Muscle of arm (tissue), 12 donors: Measurements from ENCODE around the gene KCNE1. TPM values are rescaled to one million over a fixed set of nuclear protein-coding genes. Genes with fewer than 3 reads are reported as not detected.
"Not testable (repeated sequence)": the region's sequence is repeated elsewhere in the genome, so short reads cannot be mapped to it uniquely, and the experiment has no call there.

Experiments used
- DNase-seq: peaks from one replicate; pipeline ENCODE4 v3.0.0-alpha.2; 2013
- polyA plus RNA-seq, 12 donors: library from polyadenylated mRNA; unstranded; fragments of 120-200 nt; gene quantifications; one replicate each; pipeline ENCODE4 v1.2.1, GENCODE V29; 2013; ENCODE audit not compliant: insufficient read length in 12 of 12

KCNE1 gene
- polyA plus RNA-seq, 12 donors = 0.19 to 1.2 (median 0.70) TPM; not detected in 3

DNA sequence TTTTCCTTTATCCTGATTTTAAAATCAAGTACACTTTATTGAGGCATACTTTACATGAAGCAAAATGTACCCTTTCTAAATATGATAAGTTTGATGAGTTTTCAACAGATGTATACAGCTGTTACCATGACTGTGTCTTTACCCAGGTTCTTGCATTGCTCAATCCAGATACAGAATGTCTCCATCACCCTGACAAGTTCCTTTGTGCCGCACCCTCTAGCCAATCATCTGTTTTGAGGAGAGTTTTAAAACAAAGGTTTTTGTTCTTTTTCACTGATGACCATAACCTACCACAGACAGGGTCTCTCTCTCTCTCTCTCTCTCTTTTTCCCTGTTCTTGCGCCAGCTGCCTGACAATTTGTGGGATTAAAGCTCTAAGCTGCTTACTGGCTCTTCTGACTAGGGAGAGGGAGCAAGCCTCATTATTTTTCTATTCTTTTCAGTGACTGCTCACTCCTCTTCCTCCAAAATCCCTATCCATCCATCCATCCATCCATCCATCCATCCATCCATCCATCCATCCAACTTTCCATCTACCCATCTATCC, 1.2 kb upstream of the KCNE1 start:
- DNase-seq = no peak

- no peak for DNase-seq
Observed at GRCh38 chr21:34511181-34511580, 829 bp downstream of the KCNE1 start.

GRCh38 chr21:34510148-34511142, 1.6 kb downstream of the KCNE1 start:
- peak; percentile 31 for DNase-seq

DNA sequence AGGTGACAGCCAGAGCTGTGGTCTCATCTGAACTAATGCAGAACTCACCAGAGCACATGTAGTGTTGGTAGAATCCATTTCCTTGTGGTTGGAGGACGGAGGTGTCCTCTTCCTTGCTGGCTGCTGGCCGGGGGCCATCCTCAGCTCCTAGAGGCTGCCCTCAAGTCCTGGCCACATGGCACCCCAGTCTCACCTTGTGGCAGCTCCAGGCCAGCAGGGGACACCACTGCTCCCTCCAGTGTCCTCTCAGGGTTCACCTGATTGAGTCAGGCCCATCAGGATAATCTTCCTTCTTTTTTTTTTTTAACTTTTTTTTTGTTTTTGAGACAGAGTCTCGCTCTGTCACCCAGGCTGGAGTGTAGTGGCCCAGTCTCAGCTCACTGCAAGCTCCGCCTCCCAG, 2.9 kb downstream of the KCNE1 start:
- no peak for DNase-seq

GRCh38 chr21:34504595-34504994, 7.4 kb downstream of the KCNE1 start:
- no peak for DNase-seq

GRCh38 chr21:34502480-34503106, 9.4 kb downstream of the KCNE1 start:
- no peak for DNase-seq

GRCh38 chr21:34501716-34502115, 10.3 kb downstream of the KCNE1 start:
- DNase-seq = no peak

GRCh38 chr21:34500191-34500590, 11.8 kb downstream of the KCNE1 start:
- DNase-seq = no peak

GRCh38 chr21:34499116-34499515, 12.9 kb downstream of the KCNE1 start:
- DNase-seq = no peak

- no peak for DNase-seq
Observed at GRCh38 chr21:34498623-34499022, 13.4 kb downstream of the KCNE1 start.

GRCh38 chr21:34483854-34484253, 28.2 kb downstream of the KCNE1 start:
- not testable (repeated sequence) for DNase-seq

DNA sequence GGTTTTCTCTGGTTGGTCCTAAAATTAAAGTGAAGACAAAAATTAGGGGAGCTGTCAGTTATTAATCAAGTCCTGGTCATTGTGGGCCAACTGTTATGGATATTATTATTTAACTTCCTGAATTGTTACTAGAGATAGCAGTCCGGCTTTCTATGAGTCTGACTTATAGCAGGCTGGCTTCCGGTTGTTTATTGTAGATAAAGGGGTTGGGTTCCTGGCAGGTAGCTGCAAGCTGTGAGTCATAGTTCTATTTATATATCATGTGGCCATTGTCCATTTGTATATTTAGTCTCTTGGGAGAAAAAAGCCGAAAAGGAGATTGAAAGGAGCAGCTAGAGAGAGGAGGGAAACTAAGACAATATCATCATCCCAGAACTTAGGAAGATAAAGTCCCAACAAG, 28.6 kb downstream of the KCNE1 start:
- not testable (repeated sequence) for DNase-seq

DNA sequence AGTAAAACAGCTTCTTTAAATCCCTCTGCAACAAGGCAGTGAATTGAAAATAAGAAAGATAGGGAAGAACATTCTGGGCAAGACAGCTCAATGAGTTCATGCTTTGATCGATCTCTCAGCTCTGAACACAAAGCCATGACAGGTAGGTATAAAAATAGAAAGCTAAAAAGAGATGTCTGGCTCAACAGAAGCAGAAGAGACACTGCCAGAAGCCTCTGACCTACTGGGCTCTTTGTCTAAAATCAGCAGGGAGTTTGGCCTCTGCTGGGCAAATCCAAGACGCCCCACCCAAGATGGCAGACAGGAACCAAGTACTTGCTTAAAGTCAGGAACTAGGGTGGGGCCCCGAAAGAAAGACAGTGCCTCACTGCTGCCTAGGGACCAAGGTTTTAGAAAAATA, 44.7 kb downstream of the KCNE1 start:
- DNase-seq = not testable (repeated sequence)

DNA sequence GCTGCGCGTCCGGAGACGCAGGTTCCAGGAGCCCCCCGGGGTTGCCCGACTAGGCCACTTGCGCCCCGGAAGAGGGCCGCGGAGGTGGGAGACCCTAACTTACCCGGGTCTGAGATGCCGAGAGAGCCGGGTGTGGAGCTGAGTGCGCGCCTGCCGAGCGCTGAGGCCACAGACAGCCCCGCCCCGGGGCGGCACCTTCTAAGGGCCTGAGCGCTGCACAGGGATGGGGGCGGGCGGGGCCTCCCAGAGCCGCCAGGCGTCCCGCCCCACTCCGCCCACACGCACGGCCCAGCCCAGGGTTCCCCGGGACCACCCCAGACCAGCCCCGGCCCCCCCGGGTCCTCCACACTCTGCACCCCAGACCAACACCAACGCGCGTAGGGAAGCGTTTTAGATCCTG, 52.6 kb downstream of the KCNE1 start:
- DNase-seq = not testable (repeated sequence)

DNA sequence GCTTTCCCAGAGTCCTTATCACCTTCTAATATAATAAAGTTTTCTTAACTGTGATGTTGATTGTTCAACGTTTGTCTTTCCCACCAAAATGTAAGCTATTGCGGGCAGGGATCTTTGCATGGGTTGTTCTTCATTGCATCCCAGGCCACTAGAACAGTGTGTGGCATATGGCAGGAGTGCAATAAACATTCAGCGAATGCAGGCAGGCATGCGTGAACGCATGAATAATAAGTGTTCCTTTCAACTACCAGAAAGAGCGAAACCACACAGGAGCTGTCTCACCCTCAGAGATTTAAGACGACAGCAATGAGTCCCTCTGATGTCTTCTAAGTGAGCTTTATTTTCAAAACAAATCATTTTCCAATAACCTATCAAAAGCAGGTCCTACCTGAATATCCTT, 53.7 kb downstream of the KCNE1 start:
- not testable (repeated sequence) for DNase-seq

GRCh38 chr21:34456180-34456579, 55.8 kb downstream of the KCNE1 start:
- DNase-seq = not testable (repeated sequence)

GRCh38 chr21:34455628-34456027, 56.4 kb downstream of the KCNE1 start:
- not testable (repeated sequence) for DNase-seq

DNA sequence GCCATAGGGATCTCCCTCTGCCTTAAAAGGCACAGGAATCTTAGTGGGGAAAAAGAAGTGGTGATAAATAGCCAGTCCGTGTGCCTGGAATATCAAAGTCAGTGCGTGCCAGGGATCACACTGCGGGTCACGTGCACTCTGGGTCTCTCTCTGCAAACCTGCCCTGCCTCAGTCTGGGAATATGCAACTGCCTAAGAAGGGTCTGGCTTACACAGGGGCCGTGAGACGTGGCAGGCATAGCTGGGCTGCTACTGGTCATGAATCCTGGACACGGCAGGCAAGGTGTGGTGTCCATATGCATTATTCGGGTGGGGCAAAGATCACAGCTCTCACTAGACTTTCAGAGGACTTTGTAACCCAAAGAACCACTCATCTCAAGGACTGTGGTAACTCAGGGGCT, 65.0 kb downstream of the KCNE1 start:
- not testable (repeated sequence) for DNase-seq

DNA sequence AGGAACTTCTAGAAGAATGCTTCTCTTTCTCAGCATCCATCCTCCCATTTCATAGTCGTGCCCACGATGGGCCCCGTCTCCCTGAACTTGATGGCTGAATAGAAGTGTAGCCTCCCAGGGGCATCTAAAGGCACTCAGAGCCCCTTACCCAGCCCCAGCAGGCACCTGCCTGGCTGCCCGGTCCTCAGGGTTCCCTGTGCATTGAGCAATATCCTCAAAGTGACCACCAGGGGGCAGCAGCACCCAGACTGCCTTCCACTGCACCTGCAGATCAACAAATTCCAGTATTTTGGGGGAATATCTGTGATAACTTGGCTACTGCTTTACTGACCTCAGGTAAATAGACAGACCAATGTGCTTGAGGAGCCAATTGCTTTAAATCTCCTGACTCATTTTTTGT, 68.5 kb downstream of the KCNE1 start:
- not testable (repeated sequence) for DNase-seq

GRCh38 chr21:34429710-34430109, 82.3 kb downstream of the KCNE1 start:
- not testable (repeated sequence) for DNase-seq

DNA sequence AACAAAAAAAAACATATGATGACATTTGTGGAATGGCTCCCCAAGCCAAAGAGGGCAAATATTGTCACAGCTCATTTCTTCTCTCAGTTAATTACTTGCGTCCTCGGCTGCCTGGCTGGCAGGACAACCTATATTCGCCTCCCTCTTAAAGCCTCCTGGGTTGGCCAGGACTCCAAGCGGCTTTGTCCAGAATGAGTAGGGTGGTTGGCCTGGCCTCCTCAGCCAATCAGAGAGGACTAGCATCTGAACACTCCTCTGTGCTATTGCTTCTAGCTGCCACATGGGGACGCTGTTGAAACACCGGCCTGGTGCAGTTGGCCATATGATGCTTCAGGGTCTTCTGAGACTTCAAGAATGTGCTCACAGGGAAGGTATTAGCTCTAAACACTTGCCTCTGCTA, 83.6 kb downstream of the KCNE1 start:
- DNase-seq = not testable (repeated sequence)

DNA sequence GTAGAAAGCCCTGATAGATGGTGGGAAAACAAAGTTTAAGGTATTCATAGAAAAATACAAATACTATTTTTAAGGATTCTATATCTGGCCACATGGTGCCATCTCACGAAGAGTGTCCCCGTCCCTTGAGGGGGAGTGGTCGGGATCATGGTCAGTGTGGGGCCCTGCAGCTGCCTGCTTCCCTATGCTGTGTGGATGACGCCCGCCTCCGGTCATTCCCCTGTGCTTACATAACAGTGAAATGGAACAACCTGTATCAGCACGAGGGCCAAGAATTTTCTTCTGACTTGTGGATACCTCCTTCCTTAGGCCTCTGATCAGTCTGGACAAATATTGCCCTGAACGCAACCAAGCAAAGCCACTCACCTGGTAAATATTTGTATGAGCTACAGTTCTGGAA, 84.7 kb downstream of the KCNE1 start:
- not testable (repeated sequence) for DNase-seq

- DNase-seq = not testable (repeated sequence)
Observed at GRCh38 chr21:34423805-34424204, 88.2 kb downstream of the KCNE1 start, which contains the start of gene SMIM34. TSS of gene SMIM34 (minus strand) at chr21:34423951. CDS start at chr21:34423839, 112 bp downstream.
